Endothelial cell of umbilical vein (primary cell): Measurements from ENCODE around the gene ZBTB12. TPM values are rescaled to one million over a fixed set of nuclear protein-coding genes. Genes with fewer than 3 reads are reported as not detected.

ENCODE experiments used
- BruUV-seq: library from RNA; stranded (reverse); fragments of 400-500 nt; replicated peaks from 2 replicates; lab custom pipeline; 2021; lab: Mats Ljungman, UMichigan
- CTCF ChIA-PET: fragments of 300-600, 350-600 bp; sonication (Branson Sonifier 250); formaldehyde crosslinking; loops from one replicate; lab custom pipeline; 2021; ENCODE audit warnings: antibody characterized with exemption, inconsistent platforms; lab: Charles Lee
- POLR2A ChIA-PET: fragments of 300-600, 350-600 bp; sonication (Branson Sonifier 250); formaldehyde crosslinking; loops from one replicate; lab custom pipeline; 2021; ENCODE audit warnings: antibody characterized with exemption, inconsistent platforms; lab: Charles Lee
- DNase-seq: peaks from one replicate; pipeline ENCODE4 v3.0.0-alpha.2; 2011; ENCODE audit warnings: low read depth, low spot score
- FAIRE-seq: peaks from 2 replicates; lab custom pipeline; 2011; peaks lifted over from hg19 to GRCh38; lab: Jason Lieb, UNC
- H2AFZ ChIP-seq: 2 replicates; pipeline ENCODE4 v1.6.0; 2012; ENCODE audit warnings: low read depth, low read length, control low read depth, inconsistent platforms
- H3K27ac ChIP-seq: 2 replicates; pipeline ENCODE4 v1.5.1; 2011; ENCODE audit warnings: low read depth, mild to moderate bottlenecking, control low read depth, low read length, moderate library complexity; ENCODE audit not compliant: insufficient read depth
- H3K27me3 ChIP-seq, 2 experiments: 2 replicates each; pipeline versions ENCODE4 v1.6.0 to v1.6.1; 2011; ENCODE audit warnings: low read length in 2 of 2, mixed read lengths in 1 of 2; ENCODE audit not compliant: control insufficient read depth in 2 of 2, insufficient read depth in 2 of 2
- H3K36me3 ChIP-seq, 2 experiments: 2 replicates in 1 of 2; 3 replicates in 1 of 2; pipeline ENCODE4 v1.5.1; 2011; ENCODE audit warnings: low read length in 2 of 2, mild to moderate bottlenecking in 1 of 2, moderate library complexity in 1 of 2; ENCODE audit not compliant: control insufficient read depth in 2 of 2, insufficient read depth in 2 of 2; ENCODE audit errors: extremely low read depth in 1 of 2
- H3K4me1 ChIP-seq: 3 replicates; pipeline ENCODE4 v1.5.1; 2011; ENCODE audit warnings: mild to moderate bottlenecking, low read length; ENCODE audit not compliant: control insufficient read depth, insufficient read depth; ENCODE audit errors: extremely low read depth
- H3K4me2 ChIP-seq: 2 replicates; pipeline ENCODE4 v1.6.1; 2011; ENCODE audit warnings: low read length, control low read depth, mixed read lengths; ENCODE audit not compliant: insufficient read depth
- H3K4me3 ChIP-seq, 3 experiments: fragments of 200-600 bp in 1 of 3; sonication (generic), shearing (Covaris generic) in 1 of 3; replicated peaks in 1 of 3; 2 replicates each; pipeline ENCODE4 v1.5.1; 2011 to 2016; ENCODE audit warnings: control low read depth in 3 of 3, low read length in 3 of 3, mild to moderate bottlenecking in 2 of 3, inconsistent platforms in 1 of 3, low read depth in 1 of 3, moderate library complexity in 1 of 3; ENCODE audit not compliant: insufficient read depth in 1 of 3
- H3K79me2 ChIP-seq: 2 replicates; pipeline ENCODE4 v1.6.0; 2012; ENCODE audit warnings: low read length, inconsistent platforms; ENCODE audit not compliant: control insufficient read depth, insufficient read depth
- H3K9ac ChIP-seq: replicated peaks from 2 replicates; pipeline ENCODE3; 2011; ENCODE audit warnings: low read length, control low read depth; ENCODE audit not compliant: insufficient read depth; ENCODE audit errors: extremely low read depth
- H3K9me1 ChIP-seq: replicated peaks from 3 replicates; pipeline ENCODE4 v1.6.0; 2011; ENCODE audit warnings: mild to moderate bottlenecking, low read length; ENCODE audit not compliant: control insufficient read depth, insufficient read depth; ENCODE audit errors: extremely low read depth
- H3K9me3 ChIP-seq: replicated peaks from 2 replicates; pipeline ENCODE4 v1.5.1; 2012; ENCODE audit warnings: low read length, inconsistent platforms; ENCODE audit not compliant: control insufficient read depth, insufficient read depth
- H4K20me1 ChIP-seq: replicated peaks from 2 replicates; pipeline ENCODE3; 2011; ENCODE audit warnings: mild to moderate bottlenecking, low read length; ENCODE audit not compliant: control insufficient read depth, insufficient read depth; ENCODE audit errors: extremely low read depth
- CTCF ChIP-seq, 2 donors: IDR thresholded peaks; 1 replicate in 1 of 2; 2 replicates in 1 of 2; pipeline ENCODE4 v1.5.1; 2011; ENCODE audit warnings: low read length in 2 of 2, mild to moderate bottlenecking in 2 of 2, moderate library complexity in 2 of 2, control low read depth in 1 of 2, inconsistent platforms in 1 of 2, low read depth in 1 of 2; ENCODE audit not compliant: insufficient read depth in 1 of 2; ENCODE audit errors: extremely low read depth in 1 of 2
- EZH2 ChIP-seq: IDR thresholded peaks from 2 replicates; pipeline ENCODE4 v1.6.1; 2012; ENCODE audit warnings: borderline replicate concordance, low read depth, mild to moderate bottlenecking, moderate library complexity, low read length, inconsistent platforms; ENCODE audit not compliant: severe bottlenecking
- FOS ChIP-seq: IDR thresholded peaks from 2 replicates; pipeline ENCODE4 v1.6.1; 2011; ENCODE audit warnings: mild to moderate bottlenecking, low read length, moderate library complexity, borderline replicate concordance; ENCODE audit not compliant: insufficient read depth
- GATA2 ChIP-seq: IDR thresholded peaks from 2 replicates; pipeline ENCODE4 v1.7.0; 2011; ENCODE audit warnings: low read depth, mild to moderate bottlenecking, moderate library complexity, mixed read lengths, low read length; ENCODE audit not compliant: insufficient read length, insufficient read depth
- JUN ChIP-seq: IDR thresholded peaks from 2 replicates; pipeline ENCODE4 v1.6.1; 2011; ENCODE audit warnings: borderline replicate concordance, low read depth; ENCODE audit not compliant: insufficient read length, insufficient read depth
- MAX ChIP-seq: IDR thresholded peaks from 2 replicates; pipeline ENCODE4 v1.6.1; 2011; ENCODE audit not compliant: insufficient read depth, insufficient read length
- MYC ChIP-seq: IDR thresholded peaks from one replicate; pipeline ENCODE4 v1.6.1; 2011; ENCODE audit warnings: mild to moderate bottlenecking, low read depth, low read length
- POLR2A ChIP-seq: IDR thresholded peaks from 2 replicates; pipeline ENCODE4 v1.6.1; 2012; ENCODE audit warnings: low read depth, mild to moderate bottlenecking, control low read depth, low read length
- POLR2AphosphoS5 ChIP-seq: IDR thresholded peaks from 2 replicates; pipeline ENCODE4 v1.6.1; 2012; ENCODE audit warnings: low read depth, mild to moderate bottlenecking, control low read depth, low read length, moderate library complexity; ENCODE audit not compliant: insufficient read depth
- dilution Hi-C: fragments of 300-500 bp; cut with MboI; formaldehyde crosslinking; loops from one replicate; pipeline ENCODE4 v1.15.0; 2019; ENCODE audit warnings: low sequenced_read_pairs; ENCODE audit not compliant: extremely low pct_ligation_motif_present
- intact Hi-C: fragments of 100-400 bp; cut with micrococcal nuclease; formaldehyde crosslinking; loops from one replicate; pipeline ENCODE4 v1.10.0; 2022
- polyA plus RNA-seq, 4 experiments: library from polyadenylated mRNA; depleted of rRNA in 3 of 4; stranded (reverse) in 3 of 4; unstranded in 1 of 4; fragments of >200 nt; gene quantifications; 2 replicates each; pipeline versions ENCODE4 v1.2.1 to v1.2.3, GENCODE V29; 2011 to 2012; ENCODE audit warnings: missing spikeins in 1 of 4
- total RNA-seq: library from RNA; stranded (reverse); gene quantifications from 2 replicates; pipeline ENCODE4 v1.2.3, GENCODE V29; 2021

Gene ZBTB12
- total and polyA plus RNA-seq, 2 donors (not counting 3 experiments of a cell fraction or from before 2014, with no cell fraction given) = 2.9 to 4.9 TPM

- POLR2A ChIA-PET = no interaction called here
- TF ChIP-seq FOS (no peak), CTCF (IDR thresholded peaks at IDR 0.05; ENCODE audit: extremely low read depth in 1 of 2, insufficient read depth in 1 of 2, low read depth in 1 of 2, low read length in 2 of 2) (no peak), JUN (no peak), MAX (no peak), GATA2 (no peak), POLR2AphosphoS5 (no peak), POLR2A (no peak), MYC (no peak), EZH2 (no peak)
Measured at GRCh38 chr6:31915351-31915750, 13.5 kb upstream of the ZBTB12 start.

More at GRCh38 chr6:31915351-31915750, 13.5 kb upstream of the ZBTB12 start:
- H3K27me3 ChIP-seq = no peaks in the 10 kb centered on the region
- no peak overlapping the region for H3K27ac ChIP-seq
- no peaks in the 10 kb centered on the region for H3K79me2 ChIP-seq
- intact Hi-C loops (no loop called here), dilution Hi-C loops (no loop called here)
- H3K9ac ChIP-seq = no peak overlapping the region
- DNase-seq (no peak), FAIRE-seq (no peak)
- BruUV-seq = no TSS peak
- H3K4me2 ChIP-seq = no peak overlapping the region
- H2AFZ ChIP-seq = no peak overlapping the region
- H3K4me3 ChIP-seq = no peak overlapping the region
- no peaks in the 10 kb centered on the region for H3K9me1 ChIP-seq
- no peaks in the 10 kb centered on the region for H4K20me1 ChIP-seq
- H3K9me3 ChIP-seq = no peaks in the 10 kb centered on the region
- CTCF ChIA-PET = no interaction called here
- H3K36me3 ChIP-seq = no peaks in the 10 kb centered on the region
- peaks cover 3% of the 10 kb centered on the region for H3K4me1 ChIP-seq
